Measurements from ENCODE around the gene PPOX. TPM values are rescaled to one million over a fixed set of nuclear protein-coding genes. Genes with fewer than 3 reads are reported as not detected.

Gene PPOX
- total RNA-seq, 1 donor from 2014 or later = 49.7 TPM

GRCh38 chr1:161131523-161132409, 34.5 kb upstream of the PPOX start:
- no peak for DNase-seq (ENCODE audit: low spot score in 2 of 2, unreplicated experiment in 2 of 2)
- no peak overlapping the region for H3K4me3 Mint-ChIP-seq
- H3K9me3 Mint-ChIP-seq = no peaks in the 10 kb centered on the region
- H3K36me3 Mint-ChIP-seq = peaks cover 15% of the 10 kb centered on the region
- H3K27ac Mint-ChIP-seq = peak overlapping the region; percentile 89
- H3K27me3 Mint-ChIP-seq (ENCODE audit: low read depth) = no peaks in the 10 kb centered on the region
- TF ChIP-seq CTCF (IDR thresholded peaks at IDR 0.05; ENCODE audit: unreplicated experiment) = no peak
- peaks cover 39% of the 10 kb centered on the region for H3K4me1 Mint-ChIP-seq

- H3K36me3 Mint-ChIP-seq = peaks cover 10% of the 10 kb centered on the region
These were observed 33.6 kb upstream of the PPOX start, which contains the start of gene DEDD for GRCh38 chr1:161132410-161133219. Gene DEDD, minus strand, starts transcription at chr1:161132667. Its CDS starts 8,205 bp downstream, at chr1:161124462.

GRCh38 chr1:161133220-161133740, 32.9 kb upstream of the PPOX start:
- Mint-ChIP-seq H3K36me3 (peaks cover 9% of the 10 kb centered on the region), H3K27me3 (ENCODE audit: low read depth) (no peaks in the 10 kb centered on the region), H3K4me1 (peaks cover 37% of the 10 kb centered on the region), H3K9me3 (no peaks in the 10 kb centered on the region), H3K4me3 (no peak overlapping the region), H3K27ac (no peak overlapping the region)
- no peak for DNase-seq (ENCODE audit: low spot score in 2 of 2, unreplicated experiment in 2 of 2)
- TF ChIP-seq CTCF (IDR thresholded peaks at IDR 0.05; ENCODE audit: unreplicated experiment) = no peak

More at GRCh38 chr1:161132410-161133219, 33.6 kb upstream of the PPOX start, which contains the start of gene DEDD:
- H3K27me3 Mint-ChIP-seq (ENCODE audit: low read depth) = no peaks in the 10 kb centered on the region
- peak; percentile 79 to 88 for DNase-seq (ENCODE audit: low spot score in 2 of 2, unreplicated experiment in 2 of 2)
- peak within 1 kb of the TSS; percentile 89 for H3K27ac Mint-ChIP-seq
- H3K4me3 Mint-ChIP-seq = no peak within 1 kb of the TSS
- H3K9me3 Mint-ChIP-seq = no peaks in the 10 kb centered on the region
- no peak for TF ChIP-seq CTCF (IDR thresholded peaks at IDR 0.05; ENCODE audit: unreplicated experiment)
- H3K4me1 Mint-ChIP-seq = peaks cover 36% of the 10 kb centered on the region

GRCh38 chr1:161137881-161138280, 28.3 kb upstream of the PPOX start:
- Mint-ChIP-seq H3K27ac (no peak overlapping the region), H3K4me1 (peaks cover 19% of the 10 kb centered on the region), H3K27me3 (ENCODE audit: low read depth) (no peaks in the 10 kb centered on the region), H3K4me3 (no peak overlapping the region), H3K9me3 (no peaks in the 10 kb centered on the region), H3K36me3 (peaks cover 4% of the 10 kb centered on the region)
- no peak for DNase-seq (ENCODE audit: low spot score in 2 of 2, unreplicated experiment in 2 of 2)
- no peak for TF ChIP-seq CTCF (IDR thresholded peaks at IDR 0.05; ENCODE audit: unreplicated experiment)

- H3K27ac Mint-ChIP-seq = peak overlapping the region; percentile 55
- peaks cover 19% of the 10 kb centered on the region for H3K4me1 Mint-ChIP-seq
These were observed 27.8 kb upstream of the PPOX start for GRCh38 chr1:161138431-161138830.

More at GRCh38 chr1:161138431-161138830, 27.8 kb upstream of the PPOX start:
- TF ChIP-seq CTCF (IDR thresholded peaks at IDR 0.05; ENCODE audit: unreplicated experiment) = no peak
- Mint-ChIP-seq H3K27me3 (ENCODE audit: low read depth) (no peaks in the 10 kb centered on the region), H3K9me3 (no peaks in the 10 kb centered on the region), H3K36me3 (peaks cover 4% of the 10 kb centered on the region), H3K4me3 (no peak overlapping the region)
- no peak for DNase-seq (ENCODE audit: low spot score in 2 of 2, unreplicated experiment in 2 of 2)
